PC-9 (cell line): ENCODE measurements around the gene LRRC56.

Source experiments
- CTCF ChIP-seq: fragments of 200-600 bp; sonication (generic); conservative IDR thresholded peaks from 2 replicates; pipeline ENCODE4 v1.6.1; 2017; ENCODE audit warnings: mixed run types, antibody characterized with exemption, mild to moderate bottlenecking, moderate library complexity
- EZH2 ChIP-seq: fragments of 200-600 bp; sonication (generic); IDR thresholded peaks from 2 replicates; pipeline ENCODE4 v1.8.0; 2017; ENCODE audit warnings: antibody characterized with exemption, low read depth

GRCh38 chr11:559712-560304, 22.5 kb downstream of the LRRC56 start:
- no peak for TF ChIP-seq CTCF
- TF ChIP-seq EZH2, result no peak
